Lower leg skin (tissue), 3 donors: Measurements from ENCODE around the gene TMEM165.

Experiments
- POLR2A ChIP-seq, 2 donors: fragments of 450-650 bp; IDR thresholded peaks; one replicate each; pipeline ENCODE4 v1.6.1; 2016 to 2017; ENCODE audit warnings: antibody characterized with exemption in 2 of 2, mild to moderate bottlenecking in 1 of 2, moderate library complexity in 1 of 2
- TF ChIP-seq, protein P1 (sequence below), 3 donors: fragments of 450-650 bp; IDR thresholded peaks; one replicate each; pipeline ENCODE4 v1.5.1; 2016; ENCODE audit warnings: antibody characterized with exemption in 3 of 3, mild to moderate bottlenecking in 3 of 3, moderate library complexity in 2 of 3

GRCh38 chr4:55410431-55410830 is 14.7 kb downstream of the TMEM165 start:
- no peak for TF ChIP-seq POLR2A (IDR thresholded peaks at IDR 0.05)
- TF ChIP-seq, protein P1, sequence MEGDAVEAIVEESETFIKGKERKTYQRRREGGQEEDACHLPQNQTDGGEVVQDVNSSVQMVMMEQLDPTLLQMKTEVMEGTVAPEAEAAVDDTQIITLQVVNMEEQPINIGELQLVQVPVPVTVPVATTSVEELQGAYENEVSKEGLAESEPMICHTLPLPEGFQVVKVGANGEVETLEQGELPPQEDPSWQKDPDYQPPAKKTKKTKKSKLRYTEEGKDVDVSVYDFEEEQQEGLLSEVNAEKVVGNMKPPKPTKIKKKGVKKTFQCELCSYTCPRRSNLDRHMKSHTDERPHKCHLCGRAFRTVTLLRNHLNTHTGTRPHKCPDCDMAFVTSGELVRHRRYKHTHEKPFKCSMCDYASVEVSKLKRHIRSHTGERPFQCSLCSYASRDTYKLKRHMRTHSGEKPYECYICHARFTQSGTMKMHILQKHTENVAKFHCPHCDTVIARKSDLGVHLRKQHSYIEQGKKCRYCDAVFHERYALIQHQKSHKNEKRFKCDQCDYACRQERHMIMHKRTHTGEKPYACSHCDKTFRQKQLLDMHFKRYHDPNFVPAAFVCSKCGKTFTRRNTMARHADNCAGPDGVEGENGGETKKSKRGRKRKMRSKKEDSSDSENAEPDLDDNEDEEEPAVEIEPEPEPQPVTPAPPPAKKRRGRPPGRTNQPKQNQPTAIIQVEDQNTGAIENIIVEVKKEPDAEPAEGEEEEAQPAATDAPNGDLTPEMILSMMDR (IDR thresholded peaks at IDR 0.05): no peak
